Fibroblast of peridontal ligament (primary cell): Measurements from ENCODE around the gene ACOXL.

Source experiments
- DNase-seq: peaks from one replicate; pipeline ENCODE4 v3.0.0-alpha.2; 2010; ENCODE audit errors: extremely low read depth

ACOXL gene

GRCh38 chr2:111011218-111011617 lies 278.8 kb downstream of the ACOXL start:
- no peak for DNase-seq

DNA sequence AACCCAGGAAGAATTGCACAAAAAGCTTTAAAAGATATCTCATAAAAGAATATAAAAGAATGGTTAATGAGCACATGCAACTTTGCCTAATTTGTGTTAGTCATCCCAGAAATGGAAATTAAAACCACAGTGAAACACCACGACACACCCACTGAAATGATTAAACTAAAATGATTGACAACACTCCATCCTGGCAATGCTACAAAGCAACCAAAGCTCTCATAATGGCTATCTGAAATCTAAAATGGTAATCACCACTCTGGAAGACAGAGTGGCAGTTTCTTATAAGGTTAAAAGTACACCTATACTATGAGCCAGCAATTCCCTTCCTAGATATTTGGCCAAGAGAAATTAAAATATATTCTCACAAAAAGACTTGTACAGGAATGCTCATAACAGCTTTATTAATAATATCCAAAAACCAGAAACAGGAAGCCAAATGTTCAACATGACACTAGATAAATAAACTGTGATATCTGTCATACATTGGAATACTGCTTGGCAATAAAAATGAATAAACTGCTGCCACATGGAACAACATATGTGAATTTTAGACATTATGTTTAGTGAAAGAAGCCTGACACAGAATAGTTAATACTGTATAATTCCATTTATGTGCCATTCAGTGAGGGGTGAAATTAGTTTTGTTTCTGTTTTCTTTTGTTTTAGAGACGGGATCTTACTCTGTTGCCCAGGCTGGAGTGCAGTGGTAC lies 283.1 kb downstream of the ACOXL start:
- no peak for DNase-seq

GRCh38 chr2:111017034-111017622 lies 284.8 kb downstream of the ACOXL start:
- no peak for DNase-seq

DNA sequence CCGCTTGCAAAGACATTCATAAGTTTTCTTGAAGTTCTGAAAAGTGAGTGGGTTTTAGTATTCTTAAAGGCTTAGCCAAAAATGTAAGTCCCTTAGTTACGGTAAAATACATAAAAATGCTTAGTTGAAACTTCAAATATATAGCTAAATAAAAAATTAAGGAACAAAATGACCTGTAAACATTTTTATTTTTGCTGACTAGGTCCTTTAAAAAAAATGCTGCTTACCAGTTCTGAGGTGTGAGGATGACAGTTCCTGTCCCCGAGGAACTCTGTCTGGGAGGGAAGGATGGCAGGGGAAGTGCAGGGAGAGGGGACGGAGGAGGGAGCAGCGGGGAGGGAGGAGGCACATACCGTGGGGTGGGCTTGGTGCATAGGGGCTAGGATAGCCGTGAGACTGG lies 285.5 kb downstream of the ACOXL start:
- no peak for DNase-seq

DNA sequence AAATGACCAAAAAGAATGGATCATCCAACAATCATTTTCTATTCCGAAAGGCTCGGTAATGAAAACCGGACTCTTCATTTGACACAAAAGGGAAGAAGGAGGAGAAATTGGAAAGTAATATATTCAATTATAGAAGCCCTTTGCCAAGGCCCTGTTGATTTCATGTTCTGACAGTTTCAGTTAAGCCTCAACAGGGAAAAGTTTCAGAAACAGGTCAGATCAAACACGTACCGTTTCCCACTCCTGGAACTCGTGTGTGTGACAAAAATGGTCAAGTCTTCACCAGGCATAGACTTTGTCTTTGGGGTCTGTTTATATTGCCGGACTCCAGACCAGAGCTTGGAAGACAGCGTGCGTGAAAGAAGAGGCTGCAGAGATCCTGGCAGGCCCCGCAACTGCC lies 287.0 kb downstream of the ACOXL start:
- no peak for DNase-seq

- no peak for DNase-seq
These were observed 290.3 kb downstream of the ACOXL start for GRCh38 chr2:111022633-111023032.

- DNase-seq = no peak
These were observed 292.1 kb downstream of the ACOXL start for GRCh38 chr2:111024496-111024895.

GRCh38 chr2:111025288-111025687 lies 292.9 kb downstream of the ACOXL start:
- no peak for DNase-seq

DNA sequence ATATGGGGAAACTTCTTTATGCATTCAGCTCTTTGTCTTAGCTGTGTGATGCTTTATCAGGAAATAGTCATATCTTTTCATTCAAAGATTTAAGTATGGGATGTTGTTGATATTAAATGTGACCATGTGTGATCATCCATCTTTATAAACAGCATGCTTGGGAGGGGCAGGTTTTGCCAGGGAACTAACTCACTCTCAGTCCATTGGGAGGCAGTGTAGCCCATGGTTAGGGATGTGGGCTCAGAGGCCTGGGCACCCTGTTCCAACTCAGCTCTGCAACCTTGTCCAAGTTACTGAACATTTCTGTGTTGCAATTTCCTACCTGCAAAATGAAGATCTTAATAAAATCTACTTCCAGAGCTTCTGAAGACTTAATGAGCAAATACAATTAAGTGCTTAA lies 296.3 kb downstream of the ACOXL start:
- DNase-seq = no peak

DNA sequence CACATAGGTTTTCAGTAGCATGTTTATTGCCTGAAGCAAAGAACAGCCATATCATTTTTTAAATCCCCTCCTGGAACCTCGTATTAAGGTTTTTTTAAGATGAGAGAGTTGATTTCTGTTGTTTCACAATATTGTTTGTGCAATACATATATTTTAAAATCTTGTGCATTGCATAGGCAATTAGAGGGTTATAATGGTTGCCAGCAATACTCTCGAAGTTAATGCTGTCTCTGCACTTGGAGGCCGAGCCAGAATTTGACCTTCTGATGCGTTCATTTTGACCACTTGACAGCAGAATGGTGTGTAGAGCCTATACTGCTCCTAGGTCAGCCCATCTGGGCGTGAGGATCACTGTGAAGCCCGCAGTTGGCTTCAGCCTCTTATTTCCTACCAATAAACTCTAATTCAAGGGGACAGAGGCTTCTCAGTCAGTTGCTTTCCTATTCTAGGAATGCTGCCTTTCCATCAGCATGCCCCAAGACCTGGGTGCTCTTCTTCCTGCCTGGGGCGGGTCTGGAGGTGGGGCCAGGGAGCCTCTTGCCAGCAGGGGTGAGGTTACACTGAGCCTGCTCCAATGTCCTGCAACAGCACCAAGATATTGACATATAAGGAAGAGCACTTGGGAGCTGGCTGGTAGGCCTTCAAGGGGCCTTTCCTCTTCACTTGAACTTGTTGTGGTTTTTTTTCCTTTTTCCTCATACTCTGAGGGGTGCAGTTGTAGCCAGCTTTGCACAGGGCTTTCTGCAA lies 297.0 kb downstream of the ACOXL start:
- DNase-seq = no peak

DNA sequence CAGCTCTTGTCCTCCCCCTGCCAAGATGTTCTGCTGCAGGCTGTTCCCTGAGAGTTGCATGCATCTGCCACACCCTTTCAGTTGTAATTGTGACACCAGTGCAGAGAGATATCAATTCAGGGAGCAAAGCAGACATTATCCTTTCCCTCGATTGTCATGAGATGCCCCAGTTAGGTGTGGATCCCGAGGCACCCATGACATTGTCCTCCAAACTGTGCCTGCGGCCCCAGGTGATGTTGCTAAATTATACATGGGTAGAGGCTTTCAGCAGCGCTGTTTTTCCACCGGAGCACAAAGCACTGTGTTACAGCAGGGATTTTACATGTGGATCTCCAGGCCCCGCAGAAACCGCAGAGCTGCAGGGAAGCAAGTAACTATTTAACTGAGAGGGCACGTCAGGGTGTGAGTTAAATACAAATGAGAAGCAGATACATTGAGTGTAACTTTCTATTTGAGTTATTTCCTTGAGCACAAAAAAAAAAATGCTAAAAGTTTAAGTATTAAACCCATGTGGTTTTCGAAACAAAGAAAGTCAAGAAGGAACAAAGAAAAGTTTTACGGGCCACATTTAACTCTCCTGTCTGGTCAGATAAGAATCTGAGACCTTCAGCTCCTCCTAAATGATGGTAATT lies 298.0 kb downstream of the ACOXL start:
- DNase-seq = no peak

GRCh38 chr2:111030945-111031344 lies 298.6 kb downstream of the ACOXL start:
- no peak for DNase-seq

DNA sequence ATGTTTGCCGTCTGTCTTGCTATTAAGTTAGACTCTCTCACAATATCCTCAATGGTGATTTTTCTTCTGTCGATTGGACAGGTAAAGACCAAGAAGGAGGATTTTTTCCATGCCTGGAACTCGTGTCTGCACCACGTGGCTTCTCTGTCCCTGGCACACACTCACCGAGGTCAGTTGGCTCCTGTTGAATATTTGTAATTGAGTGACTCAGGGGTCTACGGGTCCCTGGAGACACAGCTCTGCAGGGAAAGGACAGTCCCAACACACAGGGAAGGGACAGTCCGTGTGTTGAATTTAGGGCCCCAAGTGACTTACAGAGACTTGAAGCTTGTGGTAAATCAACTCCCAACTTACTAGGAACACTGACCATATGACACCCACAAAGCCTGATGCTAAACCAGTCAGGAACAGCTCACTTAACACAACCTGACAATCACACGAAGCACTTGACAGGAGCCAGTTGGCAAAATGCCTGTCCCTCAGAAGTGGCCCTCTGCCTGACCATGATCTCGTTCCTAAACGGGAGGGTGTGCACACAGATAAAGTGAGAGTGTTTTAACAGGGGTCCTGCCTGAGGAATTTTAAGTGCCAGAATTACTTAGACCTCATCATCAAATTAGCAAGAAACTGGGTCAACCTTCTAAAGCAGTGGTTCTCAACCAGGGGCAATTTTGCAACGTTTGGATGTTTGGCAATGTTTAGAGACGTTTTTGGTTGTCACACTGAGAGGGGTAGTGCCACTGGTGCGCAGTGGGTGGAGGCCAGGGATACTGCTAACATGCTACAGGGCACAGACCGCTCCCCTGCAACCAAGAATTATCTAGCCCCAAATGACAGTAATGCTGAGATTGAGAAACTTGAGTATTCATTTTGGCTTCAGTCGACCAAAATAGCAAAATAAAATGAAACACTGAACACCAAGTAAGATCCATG lies 299.4 kb downstream of the ACOXL start:
- DNase-seq = no peak

GRCh38 chr2:111032721-111033429 lies 300.5 kb downstream of the ACOXL start:
- no peak for DNase-seq

DNA sequence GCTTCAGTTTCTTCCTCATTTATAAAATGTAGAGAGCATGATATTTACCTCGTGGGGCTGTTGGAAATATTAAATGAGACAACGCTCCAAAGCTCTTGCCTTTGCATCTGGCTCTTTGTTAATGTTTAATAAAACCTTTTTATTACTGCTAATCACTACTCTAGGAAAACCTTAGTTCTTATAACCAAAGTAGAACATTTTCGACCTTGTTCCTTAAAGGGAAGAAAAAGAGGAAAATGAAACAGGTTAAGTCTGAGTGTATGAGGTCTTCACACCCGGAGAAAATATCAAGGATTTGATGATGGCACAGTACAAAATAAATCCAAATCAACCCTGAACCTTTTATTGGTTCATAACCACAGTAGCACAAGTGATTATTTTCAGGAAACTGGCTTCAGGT lies 301.8 kb downstream of the ACOXL start:
- DNase-seq = no peak

DNA sequence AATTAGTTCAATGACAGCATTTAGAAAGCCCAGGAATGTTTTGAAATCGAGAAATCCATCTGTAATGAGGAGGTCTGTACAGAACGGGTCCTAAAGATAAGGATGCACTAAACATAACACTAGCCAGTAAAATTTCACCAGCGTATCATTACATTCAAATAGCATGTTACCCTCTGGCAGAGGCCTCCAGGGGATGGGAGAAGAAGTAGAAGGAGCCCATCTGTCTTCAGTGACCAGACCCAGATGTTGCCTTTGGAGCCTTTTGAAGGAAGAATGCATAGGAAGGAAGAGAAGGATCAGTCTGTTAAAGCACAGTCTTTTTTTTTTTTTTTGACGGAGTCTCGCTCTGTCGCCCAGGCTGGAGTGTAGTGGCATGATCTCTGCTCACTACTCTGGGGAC lies 302.2 kb downstream of the ACOXL start:
- no peak for DNase-seq

DNA sequence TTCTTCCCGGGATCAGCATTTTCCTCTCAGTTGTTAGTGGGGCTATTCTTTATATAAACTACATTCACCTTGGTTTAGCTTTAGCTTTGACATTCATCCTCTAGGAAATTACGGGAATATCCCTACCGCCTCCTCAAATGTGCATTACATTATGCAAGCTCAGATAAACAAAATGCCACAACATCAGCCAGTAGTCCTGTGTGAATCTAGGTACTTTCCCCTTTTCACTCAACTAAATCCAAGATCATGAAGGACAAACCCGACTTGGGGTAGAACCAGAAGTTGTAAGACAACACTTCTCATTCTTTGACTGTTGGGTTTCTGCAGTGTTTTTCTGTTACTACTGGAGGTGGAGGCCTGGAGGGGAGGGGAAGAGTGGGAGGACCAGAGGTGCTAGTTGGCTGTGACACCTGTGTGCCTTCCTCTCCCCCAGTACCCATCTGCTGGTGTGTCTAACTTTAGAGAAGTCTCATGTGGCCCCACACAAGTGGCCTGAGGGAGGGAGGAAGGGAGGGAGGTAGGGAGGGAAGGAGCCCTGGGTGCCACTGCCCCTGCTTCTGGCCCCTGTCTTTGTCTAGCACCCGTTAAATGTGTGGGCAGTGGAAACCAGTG lies 303.6 kb downstream of the ACOXL start:
- DNase-seq = no peak

- DNase-seq = no peak
These were observed 304.8 kb downstream of the ACOXL start for GRCh38 chr2:111037128-111037527.

DNA sequence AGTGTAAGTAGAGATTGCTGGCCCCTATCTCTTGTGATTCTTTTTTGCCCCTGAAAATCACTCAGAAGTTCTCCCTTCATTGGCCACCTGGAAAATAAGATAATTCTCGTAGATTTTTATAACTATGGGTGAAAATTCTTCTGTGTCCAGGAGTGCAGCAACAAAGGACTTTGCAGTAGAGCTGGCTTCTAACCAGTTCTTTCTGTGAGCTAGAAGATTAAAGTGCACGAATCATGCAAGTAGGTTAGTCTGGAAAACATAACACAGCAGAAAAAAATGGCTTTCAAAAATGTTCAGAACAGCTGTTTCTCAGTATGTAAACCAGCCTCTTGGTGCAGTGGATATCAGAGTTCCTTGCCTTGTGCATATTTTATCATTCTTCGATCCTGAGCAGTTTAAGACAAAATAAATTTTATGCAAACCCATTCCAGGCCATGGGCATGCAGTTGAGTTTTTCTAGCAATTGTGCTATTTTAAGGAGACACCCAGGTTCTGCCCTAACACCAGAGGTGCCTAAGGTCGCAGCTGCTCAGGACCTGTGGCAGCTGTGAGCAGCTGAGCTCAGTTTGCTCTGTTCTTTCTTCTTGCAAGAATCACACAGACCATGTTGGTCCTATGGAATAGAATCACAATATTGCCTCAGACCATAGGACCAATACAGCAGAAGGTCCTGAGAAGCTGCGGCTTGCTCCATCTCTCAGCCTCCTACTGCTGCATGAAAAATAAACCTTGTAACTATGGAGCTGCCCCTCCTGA lies 307.4 kb downstream of the ACOXL start:
- no peak for DNase-seq
